ENCODE measurements around the gene GRIA4. TPM values are rescaled to one million over a fixed set of nuclear protein-coding genes. Genes with fewer than 3 reads are reported as not detected.

GRIA4 gene
- polyA plus RNA-seq, 1 of the 3 experiments (the other 2 are of a cell fraction) = 0.02 TPM

DNA sequence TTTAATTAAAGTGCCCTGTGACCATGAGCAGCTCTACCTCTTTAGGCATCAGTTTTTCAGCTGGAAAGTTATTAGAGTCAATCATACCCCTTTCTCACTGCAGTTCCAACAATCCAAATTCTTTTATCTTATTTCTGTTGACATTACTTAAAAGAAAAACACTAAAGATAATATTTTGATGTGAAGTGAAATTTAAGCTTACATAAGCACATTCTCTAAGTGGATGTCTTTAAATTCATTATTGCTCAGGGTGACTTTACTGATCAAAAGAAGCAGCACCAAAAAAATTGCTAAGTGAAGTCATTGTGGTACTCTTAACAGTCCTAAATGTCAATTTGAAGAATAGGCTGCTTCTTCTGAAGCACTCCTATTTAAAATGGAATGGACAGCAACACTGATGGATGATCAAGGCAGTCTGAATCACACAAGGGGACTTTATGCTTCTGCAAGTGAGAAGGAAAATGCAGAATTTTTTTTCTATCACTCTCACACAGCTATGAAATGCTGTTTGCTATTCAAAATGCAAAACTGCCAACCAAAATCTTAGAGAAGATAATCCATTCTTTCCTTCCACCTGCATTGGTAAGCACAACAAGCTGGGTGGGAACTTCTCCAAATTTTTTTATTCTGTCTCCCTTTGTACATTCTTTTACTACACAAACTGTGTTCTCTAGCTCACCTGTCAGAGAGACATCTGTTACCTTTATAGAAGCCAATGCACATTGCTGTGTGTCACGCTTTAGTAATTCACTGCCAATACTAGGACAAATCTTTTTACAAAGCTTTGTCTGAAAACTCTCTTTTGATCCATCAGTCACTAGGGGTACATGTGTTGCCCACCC, 179.9 kb downstream of the GRIA4 start:
- DNase-seq = no peak
- Histone ChIP-seq H3K4me1 (ENCODE audit: control insufficient read depth in 1 of 2, insufficient read depth in 2 of 2, low read depth in 1 of 2, low read length in 1 of 2) (no peaks in the 10 kb centered on the region), H2AFZ (ENCODE audit: low read depth) (no peak overlapping the region), H3K79me2 (ENCODE audit: insufficient read depth) (no peaks in the 10 kb centered on the region), H3K4me3 (ENCODE audit: low read depth in 2 of 2, low read length in 1 of 2) (no peak overlapping the region), H3K9ac (no peak overlapping the region), H3K27me3 (ENCODE audit: insufficient read depth) (no peaks in the 10 kb centered on the region), H3K4me2 (no peak overlapping the region), H3F3A (replicated peaks; ENCODE audit: insufficient read depth) (no peaks in the 10 kb centered on the region), H4K20me1 (ENCODE audit: insufficient read depth) (no peaks in the 10 kb centered on the region), H3K36me3 (replicated peaks in 1 of 2; ENCODE audit: control insufficient read depth in 1 of 2, insufficient read depth in 2 of 2, low read length in 1 of 2) (no peaks in the 10 kb centered on the region), H3K9me3 (no peaks in the 10 kb centered on the region), H3K27ac (ENCODE audit: low read depth in 2 of 2, low read length in 1 of 2) (no peak overlapping the region), H3K9me2 (no peaks in the 10 kb centered on the region)
- no peak for TF ChIP-seq RFX5 (IDR thresholded peaks at IDR 0.05; ENCODE audit: low read length)
- no peak for TF ChIP-seq CTCF (IDR thresholded peaks at IDR 0.05)
- no peak for TF ChIP-seq GATA2 (CRISPR knock-in tag; IDR thresholded peaks at IDR 0.05)
- TF ChIP-seq SMC3 (IDR thresholded peaks at IDR 0.05; ENCODE audit: low read depth, low read length) = no peak
- TF ChIP-seq EZH2phosphoT487 (IDR thresholded peaks at IDR 0.05; ENCODE audit: borderline replicate concordance, low read depth) = no peak
- no peak for TF ChIP-seq YY1 (IDR thresholded peaks at IDR 0.05; ENCODE audit: low read depth)
- TF ChIP-seq MXI1 (IDR thresholded peaks at IDR 0.05; ENCODE audit: low read depth, low read length) = no peak
- TF ChIP-seq SIN3A (IDR thresholded peaks at IDR 0.05; ENCODE audit: borderline replicate concordance, low read depth, low read length) = no peak
- TF ChIP-seq, protein P1, sequence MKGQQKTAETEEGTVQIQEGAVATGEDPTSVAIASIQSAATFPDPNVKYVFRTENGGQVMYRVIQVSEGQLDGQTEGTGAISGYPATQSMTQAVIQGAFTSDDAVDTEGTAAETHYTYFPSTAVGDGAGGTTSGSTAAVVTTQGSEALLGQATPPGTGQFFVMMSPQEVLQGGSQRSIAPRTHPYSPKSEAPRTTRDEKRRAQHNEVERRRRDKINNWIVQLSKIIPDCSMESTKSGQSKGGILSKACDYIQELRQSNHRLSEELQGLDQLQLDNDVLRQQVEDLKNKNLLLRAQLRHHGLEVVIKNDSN (IDR thresholded peaks at IDR 0.05; ENCODE audit: borderline replicate concordance, low read depth) = no peak
- no peak for TF ChIP-seq USF2 (IDR thresholded peaks at IDR 0.05; ENCODE audit: borderline replicate concordance, low read depth, low read length)
- TF ChIP-seq JUND (IDR thresholded peaks at IDR 0.05) = no peak
- TF ChIP-seq GABPA (IDR thresholded peaks at IDR 0.05; ENCODE audit: low read depth) = no peak
- no peak for TF ChIP-seq REST (IDR thresholded peaks at IDR 0.05; ENCODE audit: low read depth, low read length)
- no peak for TF ChIP-seq NFIC (IDR thresholded peaks at IDR 0.05; ENCODE audit: borderline replicate concordance)
- no peak for TF ChIP-seq MEF2A (IDR thresholded peaks at IDR 0.05; ENCODE audit: borderline replicate concordance, low read depth)
- TF ChIP-seq, protein P2, sequence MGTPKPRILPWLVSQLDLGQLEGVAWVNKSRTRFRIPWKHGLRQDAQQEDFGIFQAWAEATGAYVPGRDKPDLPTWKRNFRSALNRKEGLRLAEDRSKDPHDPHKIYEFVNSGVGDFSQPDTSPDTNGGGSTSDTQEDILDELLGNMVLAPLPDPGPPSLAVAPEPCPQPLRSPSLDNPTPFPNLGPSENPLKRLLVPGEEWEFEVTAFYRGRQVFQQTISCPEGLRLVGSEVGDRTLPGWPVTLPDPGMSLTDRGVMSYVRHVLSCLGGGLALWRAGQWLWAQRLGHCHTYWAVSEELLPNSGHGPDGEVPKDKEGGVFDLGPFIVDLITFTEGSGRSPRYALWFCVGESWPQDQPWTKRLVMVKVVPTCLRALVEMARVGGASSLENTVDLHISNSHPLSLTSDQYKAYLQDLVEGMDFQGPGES (IDR thresholded peaks at IDR 0.05; ENCODE audit: low read depth, low read length) = no peak
- TF ChIP-seq, protein P3, sequence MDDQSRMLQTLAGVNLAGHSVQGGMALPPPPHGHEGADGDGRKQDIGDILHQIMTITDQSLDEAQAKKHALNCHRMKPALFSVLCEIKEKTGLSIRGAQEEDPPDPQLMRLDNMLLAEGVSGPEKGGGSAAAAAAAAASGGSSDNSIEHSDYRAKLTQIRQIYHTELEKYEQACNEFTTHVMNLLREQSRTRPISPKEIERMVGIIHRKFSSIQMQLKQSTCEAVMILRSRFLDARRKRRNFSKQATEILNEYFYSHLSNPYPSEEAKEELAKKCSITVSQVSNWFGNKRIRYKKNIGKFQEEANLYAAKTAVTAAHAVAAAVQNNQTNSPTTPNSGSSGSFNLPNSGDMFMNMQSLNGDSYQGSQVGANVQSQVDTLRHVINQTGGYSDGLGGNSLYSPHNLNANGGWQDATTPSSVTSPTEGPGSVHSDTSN (IDR thresholded peaks at IDR 0.05) = no peak
- ChIA-PET POLR2A (no interaction called here), CTCF (no interaction called here)
- 52% methylated on average over 1 of the region's 1 CpG for WGBS (ENCODE audit: low lambda C conversion rate)

Data from SK-N-SH (cell line).